ENCODE measurements around the gene POLR2B. TPM values are rescaled to one million over a fixed set of nuclear protein-coding genes. Genes with fewer than 3 reads are reported as not detected.
A peak's percentile ranks its signal among the peaks of the same experiment; 100 is the strongest.

Gene POLR2B
- polyA plus RNA-seq (2013, experiment 1 of 2): 57.0 TPM
- 58.9 TPM for polyA plus RNA-seq (2013, experiment 2 of 2)

- Histone ChIP-seq H2BK12ac (ENCODE audit: low read length in 2 of 2) (peak within 1 kb of the TSS in 1 of 2 experiments; percentile 8), H3K9me3 (ENCODE audit: control insufficient read depth, low read length) (no peaks in the 10 kb centered on the region), H3K4me3 (ENCODE audit: insufficient read depth in 1 of 2, low read depth in 1 of 2, low read length in 2 of 2) (peak within 1 kb of the TSS; percentile 82 to 95), H3K23ac (ENCODE audit: low read length in 2 of 2) (peak within 1 kb of the TSS in 1 of 2 experiments; percentile 6), H3K4me2 (ENCODE audit: low read length, poor library complexity, severe bottlenecking) (peak within 1 kb of the TSS; percentile 80), H2AFZ (ENCODE audit: low read depth, low read length) (peak within 1 kb of the TSS; percentile 89), H3K18ac (ENCODE audit: low read depth in 1 of 2, low read length in 2 of 2) (peak within 1 kb of the TSS; percentile 89 to 95), H4K8ac (ENCODE audit: low read length) (peak within 1 kb of the TSS; percentile 88), H3K27me3 (ENCODE audit: control insufficient read depth in 1 of 2, insufficient read depth in 1 of 2, low read length in 2 of 2) (no peaks in the 10 kb centered on the region), H4K91ac (ENCODE audit: low read length) (no peak within 1 kb of the TSS), H3K14ac (ENCODE audit: low read length in 2 of 2) (peak within 1 kb of the TSS in 1 of 2 experiments; percentile 93), H2BK120ac (ENCODE audit: low read depth, low read length) (no peak within 1 kb of the TSS), H2BK5ac (ENCODE audit: low read depth, low read length, poor library complexity, severe bottlenecking) (no peak within 1 kb of the TSS), H3K27ac (ENCODE audit: low read length, poor library complexity, severe bottlenecking) (peak within 1 kb of the TSS; percentile 95), H3K9ac (ENCODE audit: low read length) (peak within 1 kb of the TSS; percentile 94), H3K36me3 (ENCODE audit: control insufficient read depth in 1 of 2, insufficient read depth in 2 of 2, low read depth in 1 of 2, low read length in 2 of 2) (peaks cover 15 to 22% of the 10 kb centered on the region in 2 experiments), H3K79me1 (replicated peaks; ENCODE audit: low read length, poor library complexity, severe bottlenecking) (no peaks in the 10 kb centered on the region), H2AK5ac (ENCODE audit: low read length, severe bottlenecking) (peak within 1 kb of the TSS; percentile 23), H2BK15ac (ENCODE audit: low read depth, poor library complexity, severe bottlenecking) (no peak within 1 kb of the TSS), H3K4me1 (ENCODE audit: control insufficient read depth, insufficient read depth, low read depth, low read length) (peaks cover 21% of the 10 kb centered on the region), H3K4ac (ENCODE audit: low read depth in 1 of 2, low read length in 2 of 2) (peak within 1 kb of the TSS in 1 of 2 experiments; percentile 65)
- WGBS: under 1% methylated on average over 34 of the region's 37 CpGs
- peak; percentile 96 for DNase-seq
These were observed at the start of gene POLR2B for GRCh38 chr4:56978750-56979303. TSS of gene POLR2B (plus strand) at chr4:56978896. CDS start at chr4:56978986, 90 bp downstream.

- H3K27me3 ChIP-seq (ENCODE audit: control insufficient read depth in 1 of 2, insufficient read depth in 1 of 2, low read length in 2 of 2): no peaks in the 10 kb centered on the region
- DNase-seq: no peak
- H4K8ac ChIP-seq (ENCODE audit: low read length): peak overlapping the region; percentile 37
- no peak overlapping the region for H2AFZ ChIP-seq (ENCODE audit: low read depth, low read length)
- H4K91ac ChIP-seq (ENCODE audit: low read length): peak overlapping the region; percentile 72
- H3K9me3 ChIP-seq (ENCODE audit: control insufficient read depth, low read length): no peaks in the 10 kb centered on the region
- H3K14ac ChIP-seq (ENCODE audit: low read length in 2 of 2): no peak overlapping the region
- H3K27ac ChIP-seq (ENCODE audit: low read length, poor library complexity, severe bottlenecking): no peak overlapping the region
- H3K36me3 ChIP-seq (ENCODE audit: control insufficient read depth in 1 of 2, insufficient read depth in 2 of 2, low read depth in 1 of 2, low read length in 2 of 2): peaks cover 21 to 46% of the 10 kb centered on the region in 2 experiments
- WGBS: 94% methylated on average over 7 of the region's 7 CpGs
- H2BK15ac ChIP-seq (ENCODE audit: low read depth, poor library complexity, severe bottlenecking): no peak overlapping the region
- H3K4me3 ChIP-seq (ENCODE audit: insufficient read depth in 1 of 2, low read depth in 1 of 2, low read length in 2 of 2): no peak overlapping the region
- no peaks in the 10 kb centered on the region for H3K4me1 ChIP-seq (ENCODE audit: control insufficient read depth, insufficient read depth, low read depth, low read length)
- no peak overlapping the region for H2BK12ac ChIP-seq (ENCODE audit: low read length in 2 of 2)
- H3K79me1 ChIP-seq (replicated peaks; ENCODE audit: low read length, poor library complexity, severe bottlenecking): peaks cover 33% of the 10 kb centered on the region
- H3K4me2 ChIP-seq (ENCODE audit: low read length, poor library complexity, severe bottlenecking): no peak overlapping the region
- H2AK5ac ChIP-seq (ENCODE audit: low read length, severe bottlenecking): no peak overlapping the region
- no peak overlapping the region for H3K23ac ChIP-seq (ENCODE audit: low read length in 2 of 2)
- H2BK120ac ChIP-seq (ENCODE audit: low read depth, low read length): no peak overlapping the region
- no peak overlapping the region for H2BK5ac ChIP-seq (ENCODE audit: low read depth, low read length, poor library complexity, severe bottlenecking)
- H3K4ac ChIP-seq (ENCODE audit: low read depth in 1 of 2, low read length in 2 of 2): no peak overlapping the region
- no peak overlapping the region for H3K18ac ChIP-seq (ENCODE audit: low read depth in 1 of 2, low read length in 2 of 2)
- no peak overlapping the region for H3K9ac ChIP-seq (ENCODE audit: low read length)
These were observed 48.1 kb upstream of the POLR2B start for GRCh38 chr4:56930638-56931037.

- H2BK5ac ChIP-seq (ENCODE audit: low read depth, low read length, poor library complexity, severe bottlenecking): no peak overlapping the region
- peaks cover 2% of the 10 kb centered on the region for H3K4me1 ChIP-seq (ENCODE audit: control insufficient read depth, insufficient read depth, low read depth, low read length)
- H3K9me3 ChIP-seq (ENCODE audit: control insufficient read depth, low read length): no peaks in the 10 kb centered on the region
- peaks cover 26 to 46% of the 10 kb centered on the region in 2 experiments for H3K36me3 ChIP-seq (ENCODE audit: control insufficient read depth in 1 of 2, insufficient read depth in 2 of 2, low read depth in 1 of 2, low read length in 2 of 2)
- no peak overlapping the region for H2AFZ ChIP-seq (ENCODE audit: low read depth, low read length)
- H2BK15ac ChIP-seq (ENCODE audit: low read depth, poor library complexity, severe bottlenecking): no peak overlapping the region
- no peak overlapping the region for H3K18ac ChIP-seq (ENCODE audit: low read depth in 1 of 2, low read length in 2 of 2)
- H2BK120ac ChIP-seq (ENCODE audit: low read depth, low read length): no peak overlapping the region
- no peak overlapping the region for H3K4me2 ChIP-seq (ENCODE audit: low read length, poor library complexity, severe bottlenecking)
- no peak overlapping the region for H4K8ac ChIP-seq (ENCODE audit: low read length)
- no peak overlapping the region for H2AK5ac ChIP-seq (ENCODE audit: low read length, severe bottlenecking)
- WGBS: 93% methylated on average over 4 of the region's 4 CpGs
- no peak overlapping the region for H3K23ac ChIP-seq (ENCODE audit: low read length in 2 of 2)
- no peaks in the 10 kb centered on the region for H3K27me3 ChIP-seq (ENCODE audit: control insufficient read depth in 1 of 2, insufficient read depth in 1 of 2, low read length in 2 of 2)
- no peak overlapping the region for H3K27ac ChIP-seq (ENCODE audit: low read length, poor library complexity, severe bottlenecking)
- no peak overlapping the region for H3K4me3 ChIP-seq (ENCODE audit: insufficient read depth in 1 of 2, low read depth in 1 of 2, low read length in 2 of 2)
- no peak overlapping the region for H3K9ac ChIP-seq (ENCODE audit: low read length)
- H3K14ac ChIP-seq (ENCODE audit: low read length in 2 of 2): no peak overlapping the region
- H2BK12ac ChIP-seq (ENCODE audit: low read length in 2 of 2): no peak overlapping the region
- H3K79me1 ChIP-seq (replicated peaks; ENCODE audit: low read length, poor library complexity, severe bottlenecking): peaks cover 32% of the 10 kb centered on the region
- DNase-seq: no peak
- no peak overlapping the region for H4K91ac ChIP-seq (ENCODE audit: low read length)
- no peak overlapping the region for H3K4ac ChIP-seq (ENCODE audit: low read depth in 1 of 2, low read length in 2 of 2)
These were observed 46.8 kb upstream of the POLR2B start for GRCh38 chr4:56931924-56932323.

- no peaks in the 10 kb centered on the region for H3K27me3 ChIP-seq (ENCODE audit: control insufficient read depth in 1 of 2, insufficient read depth in 1 of 2, low read length in 2 of 2)
- no peak overlapping the region for H3K4me3 ChIP-seq (ENCODE audit: insufficient read depth in 1 of 2, low read depth in 1 of 2, low read length in 2 of 2)
- peaks cover 18 to 26% of the 10 kb centered on the region in 2 experiments for H3K36me3 ChIP-seq (ENCODE audit: control insufficient read depth in 1 of 2, insufficient read depth in 2 of 2, low read depth in 1 of 2, low read length in 2 of 2)
- H3K9me3 ChIP-seq (ENCODE audit: control insufficient read depth, low read length): no peaks in the 10 kb centered on the region
- peaks cover 4% of the 10 kb centered on the region for H3K79me1 ChIP-seq (replicated peaks; ENCODE audit: low read length, poor library complexity, severe bottlenecking)
- no peak overlapping the region for H4K8ac ChIP-seq (ENCODE audit: low read length)
- no peak overlapping the region for H2AFZ ChIP-seq (ENCODE audit: low read depth, low read length)
- DNase-seq: peak; percentile 57
- no peak overlapping the region for H3K14ac ChIP-seq (ENCODE audit: low read length in 2 of 2)
- no peak overlapping the region for H2BK5ac ChIP-seq (ENCODE audit: low read depth, low read length, poor library complexity, severe bottlenecking)
- H3K4ac ChIP-seq (ENCODE audit: low read depth in 1 of 2, low read length in 2 of 2): no peak overlapping the region
- no peak overlapping the region for H2BK15ac ChIP-seq (ENCODE audit: low read depth, poor library complexity, severe bottlenecking)
- H2AK5ac ChIP-seq (ENCODE audit: low read length, severe bottlenecking): no peak overlapping the region
- H4K91ac ChIP-seq (ENCODE audit: low read length): no peak overlapping the region
- WGBS: 59% methylated on average over 2 of the region's 6 CpGs
- no peak overlapping the region for H3K23ac ChIP-seq (ENCODE audit: low read length in 2 of 2)
- H3K9ac ChIP-seq (ENCODE audit: low read length): no peak overlapping the region
- H3K4me2 ChIP-seq (ENCODE audit: low read length, poor library complexity, severe bottlenecking): no peak overlapping the region
- H3K18ac ChIP-seq (ENCODE audit: low read depth in 1 of 2, low read length in 2 of 2): no peak overlapping the region
- peak overlapping the region; percentile 3 for H3K27ac ChIP-seq (ENCODE audit: low read length, poor library complexity, severe bottlenecking)
- H2BK120ac ChIP-seq (ENCODE audit: low read depth, low read length): no peak overlapping the region
- no peak overlapping the region for H2BK12ac ChIP-seq (ENCODE audit: low read length in 2 of 2)
- peaks cover 7% of the 10 kb centered on the region for H3K4me1 ChIP-seq (ENCODE audit: control insufficient read depth, insufficient read depth, low read depth, low read length)
These were observed 41.4 kb upstream of the POLR2B start for GRCh38 chr4:56937262-56937661.
